GM19239 (cell line): Measurements from ENCODE around the gene TMEM134.
A peak's percentile ranks its signal among the peaks of the same experiment; 100 is the strongest.

Experiments used
- DNase-seq: peaks from one replicate; pipeline ENCODE4 v3.0.0; 2011; ENCODE audit warnings: low spot score; ENCODE audit not compliant: insufficient read length
- FAIRE-seq: peaks from 2 replicates; lab custom pipeline; 2011; peaks lifted over from hg19 to GRCh38; lab: Jason Lieb, UNC

Gene TMEM134

GRCh38 chr11:67500831-67501715 is 32.0 kb upstream of the TMEM134 start:
- FAIRE-seq, result no peak
- no peak for DNase-seq

- DNase-seq (no peak), FAIRE-seq (no peak)
Observed at GRCh38 chr11:67500484-67500821, 31.4 kb upstream of the TMEM134 start.

- FAIRE-seq, result no peak
Observed at GRCh38 chr11:67499808-67500483, 30.9 kb upstream of the TMEM134 start.

GRCh38 chr11:67498544-67498972 is 29.5 kb upstream of the TMEM134 start:
- no peak for FAIRE-seq
- no peak for DNase-seq

More at GRCh38 chr11:67499808-67500483, 30.9 kb upstream of the TMEM134 start:
- DNase-seq, result no peak

GRCh38 chr11:67497656-67498291 is 28.7 kb upstream of the TMEM134 start:
- DNase-seq, result no peak
- no peak for FAIRE-seq

- DNase-seq, result no peak
- FAIRE-seq, result no peak
Observed at GRCh38 chr11:67496113-67496512, 27.1 kb upstream of the TMEM134 start.

GRCh38 chr11:67495234-67496005 is 26.4 kb upstream of the TMEM134 start:
- no peak for FAIRE-seq

GRCh38 chr11:67494371-67495233 is 25.6 kb upstream of the TMEM134 start:
- no peak for FAIRE-seq

More at GRCh38 chr11:67495234-67496005, 26.4 kb upstream of the TMEM134 start:
- DNase-seq, result no peak

GRCh38 chr11:67493548-67494370 is 24.7 kb upstream of the TMEM134 start:
- FAIRE-seq, result no peak

More at GRCh38 chr11:67494371-67495233, 25.6 kb upstream of the TMEM134 start:
- no peak for DNase-seq

GRCh38 chr11:67492801-67493547 is 23.9 kb upstream of the TMEM134 start:
- FAIRE-seq (no peak), DNase-seq (peak; percentile 8)

More at GRCh38 chr11:67493548-67494370, 24.7 kb upstream of the TMEM134 start:
- peak; percentile 1 for DNase-seq

GRCh38 chr11:67492069-67492727 is 23.1 kb upstream of the TMEM134 start:
- no peak for DNase-seq
- FAIRE-seq, result no peak

- FAIRE-seq (no peak), DNase-seq (no peak)
Observed at GRCh38 chr11:67491276-67492068, 22.4 kb upstream of the TMEM134 start.

GRCh38 chr11:67490727-67491065 is 21.6 kb upstream of the TMEM134 start:
- FAIRE-seq, result no peak
- no peak for DNase-seq

- FAIRE-seq (no peak), DNase-seq (no peak)
Observed at GRCh38 chr11:67489885-67490726, 21.1 kb upstream of the TMEM134 start.

- FAIRE-seq (no peak), DNase-seq (no peak)
Observed at GRCh38 chr11:67489203-67489884, 20.3 kb upstream of the TMEM134 start.
